NCI-H1436 (cell line): ENCODE results near the gene MYCL.

Experiments used
- DNase-seq: peaks from one replicate; lab custom pipeline; 2025; lab: John Stamatoyannopoulos, UW

The MYCL gene, protein sequence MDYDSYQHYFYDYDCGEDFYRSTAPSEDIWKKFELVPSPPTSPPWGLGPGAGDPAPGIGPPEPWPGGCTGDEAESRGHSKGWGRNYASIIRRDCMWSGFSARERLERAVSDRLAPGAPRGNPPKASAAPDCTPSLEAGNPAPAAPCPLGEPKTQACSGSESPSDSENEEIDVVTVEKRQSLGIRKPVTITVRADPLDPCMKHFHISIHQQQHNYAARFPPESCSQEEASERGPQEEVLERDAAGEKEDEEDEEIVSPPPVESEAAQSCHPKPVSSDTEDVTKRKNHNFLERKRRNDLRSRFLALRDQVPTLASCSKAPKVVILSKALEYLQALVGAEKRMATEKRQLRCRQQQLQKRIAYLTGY

DNA sequence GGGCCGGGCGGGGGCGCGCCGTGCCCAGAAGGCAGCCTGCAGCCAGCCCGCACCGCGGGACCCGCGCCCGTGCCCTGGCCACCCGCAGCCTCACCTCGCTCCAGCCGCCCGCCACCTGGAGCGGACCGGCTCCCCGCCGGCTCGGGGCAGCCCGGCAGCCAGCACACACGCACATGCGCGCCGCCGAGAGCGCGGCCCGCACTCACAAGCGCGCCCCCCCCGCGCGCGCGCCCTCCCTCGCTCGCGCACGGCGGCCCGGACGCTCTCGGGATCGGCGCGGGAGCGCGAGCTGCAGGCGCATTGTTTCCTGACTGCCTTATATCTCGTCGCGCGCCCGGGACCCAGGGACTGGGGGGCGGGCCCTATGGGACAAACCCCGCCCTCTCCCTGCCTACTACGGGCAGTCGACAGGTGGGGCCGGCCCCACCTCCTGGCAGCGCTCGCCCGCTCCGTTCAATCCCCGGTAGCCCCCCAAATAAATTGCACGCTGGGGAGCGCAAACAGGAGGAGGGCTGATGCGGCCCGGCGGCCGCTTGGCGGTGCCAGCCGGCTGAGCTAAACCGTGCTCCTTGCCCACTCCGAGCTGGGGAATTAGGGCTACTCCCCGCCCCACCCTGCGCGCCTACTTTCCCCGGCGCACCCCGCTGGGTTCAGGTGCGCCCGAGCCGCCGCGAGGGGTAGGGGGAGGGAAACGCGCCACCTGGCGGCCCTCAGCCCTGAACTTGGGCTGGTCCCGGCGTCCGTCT lies at the start of gene MYCL:
Gene MYCL (minus strand): TSS at position 204 of the 746 bp plus-strand sequence. CDS start 483 bp downstream, outside the sequence.
- peak; percentile 96 for DNase-seq

DNA sequence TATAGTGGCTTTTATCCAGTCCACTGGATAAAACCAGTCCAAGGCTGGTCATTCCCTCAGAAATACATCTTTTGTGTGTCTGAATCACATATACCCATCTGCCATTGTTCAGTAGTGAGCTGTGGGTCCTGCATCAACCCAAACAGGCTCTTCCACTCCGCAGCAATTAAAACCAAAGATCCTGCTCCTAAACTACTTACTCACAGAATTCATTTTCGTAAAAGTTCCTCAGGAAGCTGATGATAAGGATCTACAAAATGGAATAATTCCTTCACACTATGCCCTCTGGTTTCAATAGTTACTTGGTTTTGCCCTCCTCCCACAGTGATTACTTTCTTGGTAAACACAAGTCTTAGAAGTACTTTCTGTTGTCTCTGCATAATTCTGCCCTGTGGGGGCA lies 48.2 kb upstream of the MYCL start:
- DNase-seq: no peak

DNA sequence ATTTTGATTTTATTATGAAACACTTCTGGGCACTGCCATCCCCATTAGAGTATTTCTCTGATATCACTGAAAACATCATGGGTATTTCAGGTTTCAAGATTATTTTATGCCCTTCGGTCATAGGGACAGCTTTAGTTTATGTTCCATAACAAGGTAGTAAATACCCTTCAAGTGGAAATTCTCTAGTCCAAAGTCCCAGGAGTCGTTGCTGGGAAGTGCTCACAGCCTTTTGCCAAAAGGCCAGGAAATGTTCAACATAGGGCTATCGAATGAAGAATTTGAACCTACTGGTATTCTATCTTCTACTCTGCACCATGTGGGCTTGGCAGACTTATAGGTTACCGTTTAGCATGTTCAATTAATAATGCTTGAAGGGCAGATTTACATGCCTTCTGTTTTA lies 45.5 kb upstream of the MYCL start:
- no peak for DNase-seq

DNA sequence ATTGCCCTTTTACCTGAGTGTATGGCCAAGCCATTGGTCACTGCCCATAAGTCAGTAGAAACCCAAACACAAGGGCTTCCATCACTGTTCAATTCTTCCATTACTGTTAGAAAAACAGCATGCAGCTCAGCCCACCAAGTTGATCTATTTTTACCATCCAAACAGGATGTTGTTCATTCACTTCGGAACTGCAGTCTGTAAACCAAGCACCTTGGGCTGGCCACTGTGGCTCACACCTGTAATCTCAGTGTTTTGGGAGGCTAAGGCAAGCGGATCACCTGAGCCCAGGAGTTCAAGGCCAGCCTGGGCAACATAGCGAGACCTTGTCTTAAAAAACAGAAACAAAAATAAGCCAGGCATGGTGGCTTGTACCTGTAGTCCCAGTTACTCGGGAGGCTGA lies 44.5 kb upstream of the MYCL start:
- DNase-seq: no peak

DNA sequence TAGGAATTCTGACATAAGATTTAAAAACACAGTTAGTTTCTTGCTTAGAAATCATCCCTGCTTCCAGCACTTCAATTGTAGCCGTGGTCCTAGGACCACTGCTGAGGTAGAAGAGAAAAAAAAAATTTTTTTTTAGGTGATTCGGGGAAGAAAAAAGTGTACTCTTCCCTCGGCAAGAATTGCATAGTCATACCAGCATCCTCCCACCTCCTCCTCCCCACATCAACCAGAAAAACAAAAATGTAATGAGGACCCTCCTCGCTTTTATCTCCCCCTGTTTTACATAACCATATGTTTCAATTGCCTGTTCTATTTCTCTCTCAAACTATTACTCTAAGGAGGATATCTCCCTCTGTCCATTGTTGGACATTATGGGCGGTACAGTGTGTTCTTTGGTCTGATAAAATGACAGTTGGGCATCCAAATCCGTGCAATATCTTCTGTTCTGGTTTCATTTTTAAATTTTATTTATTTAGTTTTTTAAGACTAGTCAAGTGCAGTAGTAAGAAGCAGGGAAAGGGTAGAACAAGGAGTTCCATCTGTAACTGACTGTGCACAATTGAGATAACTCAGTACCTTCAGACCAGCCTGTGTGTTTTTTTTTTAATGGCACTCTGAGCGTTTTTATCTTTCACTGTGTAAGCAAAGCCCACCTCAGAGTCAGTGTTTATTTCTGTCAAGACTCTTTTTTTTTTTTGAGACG lies 42.8 kb upstream of the MYCL start:
- no peak for DNase-seq

DNA sequence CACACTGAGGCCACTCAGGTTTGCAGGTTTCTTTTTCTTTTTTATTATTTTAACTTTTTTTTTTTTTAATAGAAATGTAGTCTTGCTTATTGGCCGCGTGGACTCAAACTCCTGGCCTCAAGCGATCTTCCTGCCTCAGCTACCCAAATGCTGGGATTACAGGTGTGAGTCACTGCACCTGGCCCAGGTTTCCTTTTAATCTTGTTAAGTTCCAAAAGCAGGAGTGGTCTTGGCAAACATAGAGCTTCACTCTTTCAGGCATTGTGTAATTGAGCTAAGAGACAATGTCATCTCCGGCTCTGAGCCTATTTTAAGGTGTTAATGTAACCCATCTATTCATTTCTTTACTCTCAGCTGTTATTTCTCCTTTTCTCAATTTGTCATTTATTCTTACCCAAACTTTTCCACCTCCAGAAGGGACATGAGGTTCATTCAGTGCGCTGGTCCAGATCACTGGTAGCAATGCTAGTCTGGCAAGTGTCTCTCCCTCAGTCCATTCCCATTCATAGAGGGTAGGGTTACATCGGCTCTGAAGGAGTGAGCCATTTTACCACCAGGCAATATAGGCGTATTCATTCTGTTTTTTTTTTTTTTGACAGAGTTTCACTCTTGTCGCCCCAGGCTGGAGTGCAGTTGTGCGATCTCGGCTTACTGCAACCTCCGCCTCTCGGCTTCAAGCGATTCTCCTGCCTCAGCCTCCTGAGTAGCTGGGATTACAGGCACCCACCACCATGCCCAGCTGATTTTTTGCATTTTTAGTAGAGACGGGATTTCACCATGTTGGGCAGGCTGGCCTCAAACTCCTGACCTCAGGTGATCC lies 42.0 kb upstream of the MYCL start:
- DNase-seq: no peak

DNA sequence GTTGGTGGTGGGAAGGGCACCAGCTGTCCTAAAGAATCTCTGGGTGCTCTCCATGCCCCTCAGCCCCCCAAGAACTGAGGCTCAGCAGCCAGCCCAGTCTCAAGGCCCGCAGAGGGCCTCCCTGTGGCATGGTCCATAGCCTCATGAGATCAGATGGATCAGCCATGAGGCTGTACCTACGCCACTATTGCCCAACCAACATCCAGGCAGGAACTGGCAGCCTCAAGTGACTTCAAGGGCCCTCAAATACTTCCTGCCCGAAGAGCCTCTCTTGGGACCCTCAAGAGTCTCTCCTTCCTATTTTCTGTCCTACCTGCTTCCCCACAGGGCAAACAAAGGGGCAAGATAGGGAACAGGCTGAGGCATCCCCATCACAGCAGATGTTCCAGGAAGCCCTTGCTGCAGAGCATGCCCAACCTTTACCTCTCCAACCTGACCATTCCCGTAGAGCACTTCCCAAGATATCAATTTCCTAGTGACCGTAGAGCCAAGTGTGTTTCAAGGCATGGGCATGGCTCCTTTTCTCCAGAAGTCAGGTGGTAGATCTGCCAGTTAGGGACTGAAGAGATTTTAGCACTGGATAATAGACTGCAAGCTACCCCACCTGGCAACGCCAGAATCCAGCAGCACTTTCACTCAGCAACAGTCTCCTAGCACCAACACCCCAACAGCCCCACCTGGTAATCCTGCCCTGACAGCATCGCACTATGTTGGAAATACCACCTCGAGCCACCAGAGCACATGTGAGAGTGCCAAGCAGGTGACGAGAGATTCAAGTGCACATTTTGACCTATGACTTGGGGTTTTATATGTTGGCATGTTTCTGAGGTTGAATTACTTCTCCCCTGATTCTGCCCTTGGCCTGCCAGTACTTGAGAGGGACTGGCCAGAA lies 39.5 kb upstream of the MYCL start:
- peak; percentile 36 for DNase-seq

DNA sequence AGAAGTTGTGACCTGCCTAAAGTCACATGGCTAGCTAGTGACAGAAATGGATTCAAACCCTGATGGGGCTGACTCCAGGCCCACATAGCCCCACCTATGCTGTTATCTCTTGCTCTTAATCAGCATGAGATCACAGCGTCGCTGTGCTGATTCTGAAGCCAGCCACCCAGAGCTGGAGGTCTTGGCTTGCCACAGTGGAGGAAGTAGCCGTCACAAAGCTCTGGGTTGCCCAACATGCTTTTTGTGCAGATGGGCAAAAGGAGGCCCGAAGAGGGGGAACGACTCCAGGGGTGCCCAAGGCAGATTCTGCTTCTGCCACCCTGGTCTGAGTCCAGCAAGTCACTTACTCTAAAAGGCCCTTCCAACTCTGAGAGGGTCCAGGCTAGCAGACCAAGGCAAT lies 38.5 kb upstream of the MYCL start:
- no peak for DNase-seq

DNA sequence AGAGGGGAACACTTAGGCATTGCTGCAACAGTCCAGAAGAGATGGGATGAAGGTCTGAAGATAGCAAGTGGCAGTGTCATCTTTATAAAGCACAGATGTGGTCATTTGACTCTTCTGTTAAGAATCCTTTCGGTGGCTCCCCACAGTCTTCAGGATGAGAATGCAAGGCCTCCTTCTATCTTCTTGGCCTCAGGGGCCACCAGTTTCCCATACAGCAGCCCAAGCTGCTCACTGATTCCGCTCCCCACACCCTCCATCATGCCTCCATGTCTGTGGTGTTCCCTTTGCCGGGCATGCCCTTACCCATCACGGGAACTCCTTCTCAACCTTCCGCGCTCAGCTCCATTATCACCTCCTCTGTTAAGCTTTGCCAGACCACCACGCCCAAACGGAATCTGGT lies 37.1 kb upstream of the MYCL start:
- no peak for DNase-seq

DNA sequence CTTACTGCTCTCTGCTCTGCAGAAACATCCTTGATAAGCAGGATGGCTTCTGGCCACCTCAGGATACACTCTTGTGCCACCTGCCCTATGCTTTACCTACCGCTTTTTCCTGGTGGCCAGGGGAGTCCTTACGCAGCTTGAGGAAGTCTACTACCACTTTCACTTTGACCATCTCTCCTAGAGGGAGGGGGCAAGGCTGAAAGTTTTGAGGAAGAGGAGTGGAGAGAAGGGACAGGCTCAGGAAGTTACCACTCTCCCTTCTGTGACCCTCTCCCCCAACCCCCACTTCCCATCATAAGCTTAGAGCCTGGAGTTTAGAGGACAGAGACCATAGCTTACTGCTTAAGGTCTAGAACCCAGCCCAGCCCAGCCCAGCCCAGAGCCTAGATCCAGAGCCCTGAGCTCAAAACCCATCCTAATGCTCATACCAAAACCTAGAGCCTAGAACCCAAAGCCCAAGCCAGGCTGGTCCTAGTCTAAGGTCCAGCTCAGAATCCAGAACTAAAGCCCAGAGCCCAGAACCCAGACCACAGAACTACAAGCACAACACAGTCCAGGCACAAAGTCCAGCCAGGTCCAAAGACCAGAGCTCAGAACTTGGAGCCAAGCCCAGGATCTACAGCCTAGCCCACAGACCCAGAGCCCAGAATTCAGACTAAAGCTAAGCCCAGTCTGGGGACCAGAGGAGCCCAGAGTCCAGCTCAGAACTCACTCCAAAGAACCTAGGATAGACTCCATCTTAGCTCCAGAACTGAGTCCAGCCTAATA lies 35.2 kb upstream of the MYCL start:
- DNase-seq: no peak

DNA sequence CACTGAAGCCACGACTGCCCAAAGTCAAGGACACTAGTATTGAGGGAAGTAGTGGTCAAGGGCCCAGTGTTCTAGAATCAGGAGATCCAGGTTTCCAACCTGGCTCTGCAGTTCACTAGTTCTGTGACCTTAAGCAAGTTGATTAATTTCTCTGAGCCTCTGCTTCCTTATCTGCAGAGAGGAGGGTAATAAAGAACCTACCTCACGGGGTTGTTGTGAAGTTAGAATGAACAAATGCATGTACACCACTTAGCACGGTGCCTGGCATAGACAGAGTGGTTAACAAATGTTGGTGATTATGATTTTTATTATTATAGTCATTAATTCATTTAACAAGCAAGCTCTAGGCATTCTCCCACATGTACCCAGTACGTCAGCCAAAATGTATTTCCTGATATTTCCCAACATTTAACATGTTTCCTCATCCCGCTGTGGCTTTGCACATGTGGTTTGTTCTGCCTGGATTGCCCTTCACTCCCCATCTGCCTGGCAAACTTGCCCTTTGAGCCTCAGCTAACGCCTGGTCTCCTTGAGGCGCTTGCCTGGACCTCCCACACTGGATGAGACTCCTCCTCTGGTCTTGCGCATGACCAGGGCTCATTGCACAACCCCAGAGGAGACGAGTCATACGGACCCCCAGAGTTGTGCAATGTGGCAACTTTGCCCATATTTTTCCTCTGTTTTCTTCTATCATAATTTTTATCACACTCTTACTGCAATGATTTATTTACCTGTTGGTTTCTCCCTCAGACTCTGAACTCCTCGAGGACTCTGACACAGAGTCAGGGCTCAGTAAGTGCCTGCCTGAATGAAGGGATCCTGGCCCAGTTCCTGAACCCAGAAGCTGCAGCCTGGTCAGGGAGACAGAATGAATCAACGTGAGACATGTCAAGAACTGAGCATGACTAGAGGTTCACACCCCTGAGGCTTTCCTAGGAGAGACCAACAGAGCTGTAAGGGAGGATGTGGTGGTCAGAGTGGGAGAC lies 32.5 kb upstream of the MYCL start:
- DNase-seq: no peak

DNA sequence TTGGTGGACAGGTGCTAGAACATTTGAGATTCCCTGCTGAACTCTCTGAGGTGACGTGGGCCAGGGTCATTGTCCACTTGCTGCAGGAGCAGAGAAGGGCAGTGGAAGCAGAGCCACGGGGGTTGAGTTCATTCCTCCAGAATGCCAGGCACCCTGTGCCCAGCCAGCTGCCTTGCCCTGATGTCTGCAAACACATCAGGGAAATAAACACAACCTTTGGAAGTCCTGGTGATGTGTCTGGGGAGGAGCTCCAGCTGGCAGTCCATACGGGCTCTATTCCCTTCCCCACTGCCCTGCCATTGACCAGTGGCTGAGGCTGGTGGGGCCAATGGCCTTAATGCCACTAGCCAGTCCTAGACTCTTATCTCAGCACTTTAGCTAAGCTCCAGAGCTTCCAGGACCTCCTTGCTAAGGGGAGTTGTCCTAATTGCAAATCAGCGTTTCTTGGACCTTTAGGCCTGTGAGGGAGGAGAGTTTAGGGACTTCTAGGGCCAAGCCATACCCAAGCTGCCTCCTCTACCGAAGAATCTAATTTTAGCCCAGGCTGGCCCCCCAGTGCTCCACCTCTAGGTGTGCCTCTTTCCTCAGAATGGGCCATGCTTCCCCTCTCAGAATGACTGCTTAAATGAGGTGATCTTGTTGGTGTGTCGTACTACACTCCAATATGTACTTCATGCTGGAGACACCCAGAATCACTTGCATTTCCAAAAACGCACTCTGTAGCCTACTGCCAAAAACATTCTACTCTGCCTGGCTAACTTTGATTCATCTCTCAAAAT lies 27.3 kb upstream of the MYCL start:
- DNase-seq: no peak

DNA sequence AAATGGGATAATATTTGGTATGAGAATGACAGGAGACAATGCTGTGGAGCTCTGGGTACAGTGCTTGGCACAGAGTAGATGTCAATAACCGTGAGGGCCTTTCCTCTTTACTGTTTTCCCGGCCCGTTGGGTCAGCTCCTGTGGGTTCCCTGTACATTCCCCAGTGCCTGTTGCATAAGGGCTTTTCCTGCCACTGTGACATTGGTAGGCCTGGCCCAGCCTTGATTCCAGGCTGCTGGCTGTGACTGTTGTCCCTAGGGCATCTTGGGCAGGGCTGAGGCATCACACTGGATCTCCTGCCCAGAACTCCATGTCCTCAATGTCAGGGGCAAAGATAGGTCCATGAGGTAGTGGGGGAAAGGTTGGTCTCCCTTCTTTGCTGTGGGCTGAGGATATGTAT lies 25.8 kb upstream of the MYCL start:
- no peak for DNase-seq

DNA sequence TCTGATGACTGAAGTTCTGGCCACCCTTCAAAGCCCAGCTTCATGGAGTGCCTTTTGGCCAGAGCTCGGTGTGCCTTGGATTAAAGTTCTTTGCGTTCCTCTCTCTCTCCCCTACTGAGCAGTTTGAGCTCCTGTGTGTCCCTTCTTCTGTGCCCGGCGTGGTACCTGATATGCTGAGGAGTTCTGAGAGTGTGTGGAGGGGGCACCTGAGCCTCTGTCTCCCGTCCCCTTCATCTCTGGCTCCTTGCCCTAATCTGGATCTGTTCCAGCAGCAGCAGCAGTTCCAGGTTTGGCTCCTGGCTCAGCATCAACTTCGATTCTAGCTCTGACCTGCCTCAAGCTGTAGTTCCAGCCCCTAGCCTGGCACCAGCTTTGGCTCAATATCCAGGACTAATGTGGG lies 25.1 kb upstream of the MYCL start:
- DNase-seq: no peak

DNA sequence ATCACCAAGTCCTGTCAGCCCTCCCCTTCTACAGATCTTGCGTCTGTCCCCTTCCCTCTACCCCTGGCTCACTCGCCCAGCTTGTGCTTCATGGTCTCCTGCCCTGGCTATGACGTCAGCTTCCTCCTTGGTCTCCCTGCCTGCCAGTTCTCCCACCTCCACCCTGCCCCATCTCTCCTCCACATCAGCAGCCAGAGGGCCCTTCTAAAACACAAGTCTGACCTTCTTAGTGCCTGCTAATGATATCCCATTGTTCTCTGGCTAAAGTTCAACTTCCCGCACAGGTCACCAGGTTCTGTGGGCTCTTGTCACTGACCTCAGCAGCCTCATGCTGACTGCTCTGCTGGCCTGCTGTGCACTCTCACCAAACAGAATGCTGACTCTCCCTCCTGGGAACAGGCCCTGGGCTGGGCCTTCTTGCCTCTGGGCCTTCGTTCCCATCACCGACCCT lies 24.7 kb upstream of the MYCL start:
- DNase-seq: no peak

DNA sequence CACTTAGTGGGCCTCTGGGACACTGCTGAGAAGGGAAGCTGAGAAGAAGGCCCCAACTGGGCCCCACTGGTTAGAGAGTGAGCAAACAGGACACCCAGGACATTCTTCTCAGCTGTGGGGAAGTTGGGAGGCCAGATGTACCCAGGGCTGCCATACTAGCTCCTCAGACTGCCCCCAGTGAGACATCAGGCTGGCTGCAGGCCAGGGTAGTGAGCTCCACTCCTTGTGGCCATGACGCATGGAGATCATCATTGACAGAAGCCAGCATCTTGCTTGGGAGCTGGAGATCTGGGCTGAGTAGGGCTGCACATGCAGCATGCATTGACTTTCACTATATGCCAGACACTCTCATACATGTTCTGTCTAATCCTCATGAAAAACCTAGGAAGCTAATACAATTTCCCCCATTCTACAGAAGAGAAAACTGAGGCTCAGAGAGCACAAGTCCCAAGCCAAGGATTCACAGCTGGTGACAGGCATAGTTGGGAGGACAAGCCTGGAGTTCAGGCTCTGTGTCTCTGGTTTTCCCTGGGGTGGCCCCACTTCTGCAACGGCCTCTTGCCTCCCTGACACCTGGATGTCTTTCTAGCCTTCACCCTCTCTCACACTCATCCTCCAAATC lies 24.1 kb upstream of the MYCL start:
- DNase-seq: no peak

DNA sequence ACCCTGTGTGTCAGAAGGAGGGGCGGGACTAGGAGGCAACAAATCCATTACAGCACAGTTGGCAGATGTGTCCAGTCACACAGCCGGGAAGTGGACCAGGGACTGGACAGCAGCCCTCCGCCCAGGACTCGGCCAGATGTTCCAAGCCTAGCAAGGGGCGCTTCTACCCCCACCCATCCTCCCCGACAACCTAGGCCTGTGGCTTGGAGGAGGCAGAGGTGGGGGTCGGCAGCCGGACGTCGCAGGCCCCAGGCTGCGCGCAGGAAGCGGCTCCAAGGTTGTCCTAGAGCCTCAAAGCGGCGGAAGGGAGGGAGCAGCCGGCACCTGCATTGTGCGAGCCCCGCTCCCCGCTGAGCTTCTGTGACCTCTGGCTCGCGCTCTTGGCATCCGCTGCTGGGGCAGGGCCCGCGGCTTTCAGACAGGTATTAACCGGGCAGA lies 20.6 kb upstream of the MYCL start:
- DNase-seq: no peak

DNA sequence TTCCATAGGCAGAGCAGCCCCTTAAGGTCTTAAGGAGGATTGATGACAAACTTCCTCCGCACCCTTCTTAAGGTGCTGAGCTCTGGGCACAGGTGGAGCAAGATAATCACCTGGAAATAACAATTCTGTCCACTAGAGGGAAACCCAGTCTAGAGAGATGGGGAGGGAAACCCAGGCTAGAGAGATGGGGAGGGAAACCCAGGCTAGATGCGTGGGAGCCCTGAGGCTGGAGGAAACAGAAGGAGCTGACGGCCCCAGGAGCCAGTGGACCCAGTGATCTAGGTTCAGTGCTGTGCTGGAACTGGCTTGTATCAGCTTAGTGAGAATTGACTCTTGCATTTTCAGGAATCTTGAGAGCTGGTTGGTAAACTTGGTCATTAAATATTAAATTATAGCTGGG lies 17.8 kb upstream of the MYCL start:
- DNase-seq: peak; percentile 85
